ENCODE results near the gene SEPTIN12. TPM values are rescaled to one million over a fixed set of nuclear protein-coding genes. Genes with fewer than 3 reads are reported as not detected.

The SEPTIN12 gene
- total and polyA plus RNA-seq, 2 experiments from 2014 or later, result not detected

DNA sequence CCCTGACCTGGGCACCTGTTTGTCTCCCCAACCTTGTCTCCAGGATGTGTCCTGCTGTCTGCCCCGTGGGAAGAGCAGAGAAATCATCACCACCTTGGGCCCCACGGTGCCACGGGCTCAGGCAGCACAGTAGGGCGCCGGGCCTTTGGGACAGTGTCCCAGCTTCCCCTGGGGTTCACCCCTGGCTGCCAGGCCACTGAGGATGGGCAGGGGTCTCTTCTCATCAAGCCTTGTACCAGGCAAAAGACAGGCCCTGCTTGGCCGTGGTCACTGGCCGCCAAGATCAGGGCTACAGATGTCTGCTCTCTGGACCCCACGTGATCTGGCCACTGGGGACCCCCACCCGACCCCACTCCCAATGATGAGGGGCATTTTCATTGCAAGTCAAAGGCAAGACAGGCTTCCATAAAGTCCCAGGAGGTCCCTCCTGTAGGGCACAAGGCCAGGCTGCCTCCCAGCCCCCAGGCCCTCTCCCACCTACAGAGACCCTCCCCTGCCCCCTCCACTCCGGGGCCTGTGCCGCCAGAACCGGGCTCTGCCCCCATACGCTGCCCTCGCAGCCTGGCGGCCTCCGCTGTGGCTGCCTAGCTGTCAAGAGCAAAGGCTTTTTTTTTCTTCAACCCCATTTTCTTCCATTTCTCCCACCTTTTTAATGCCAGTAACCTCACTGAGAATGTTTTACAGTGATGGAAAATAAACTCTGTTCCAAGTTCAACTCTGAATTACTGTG lies 39.3 kb downstream of the SEPTIN12 start:
- Histone ChIP-seq H2AFZ (no peak overlapping the region), H3K9me2 (replicated peaks; ENCODE audit: insufficient read depth) (no peaks in the 10 kb centered on the region), H3K27ac (no peak overlapping the region), H4K20me1 (ENCODE audit: insufficient read depth, poor library complexity, severe bottlenecking) (no peaks in the 10 kb centered on the region), H3K4me1 (ENCODE audit: insufficient read depth) (no peaks in the 10 kb centered on the region), H3K4me2 (no peak overlapping the region), H3K79me2 (no peaks in the 10 kb centered on the region), H3K27me3 (no peaks in the 10 kb centered on the region), H3K36me3 (replicated peaks; ENCODE audit: insufficient read depth, low read depth) (no peaks in the 10 kb centered on the region), H3K4me3 (no peak overlapping the region), H3K9me3 (ENCODE audit: low read depth) (no peaks in the 10 kb centered on the region)
- 95% methylated on average over 16 of the region's 16 CpGs for WGBS (ENCODE audit: low lambda C conversion rate, missing lambda C conversion rate)
- no peak for DNase-seq (ENCODE audit: low spot score)
- TF ChIP-seq EZH2phosphoT487 (IDR thresholded peaks at IDR 0.05; ENCODE audit: low read depth, severe bottlenecking, unreplicated experiment), result no peak
- TF ChIP-seq EZH2 (IDR thresholded peaks at IDR 0.05; ENCODE audit: borderline replicate concordance), result no peak
- TF ChIP-seq, protein P1, sequence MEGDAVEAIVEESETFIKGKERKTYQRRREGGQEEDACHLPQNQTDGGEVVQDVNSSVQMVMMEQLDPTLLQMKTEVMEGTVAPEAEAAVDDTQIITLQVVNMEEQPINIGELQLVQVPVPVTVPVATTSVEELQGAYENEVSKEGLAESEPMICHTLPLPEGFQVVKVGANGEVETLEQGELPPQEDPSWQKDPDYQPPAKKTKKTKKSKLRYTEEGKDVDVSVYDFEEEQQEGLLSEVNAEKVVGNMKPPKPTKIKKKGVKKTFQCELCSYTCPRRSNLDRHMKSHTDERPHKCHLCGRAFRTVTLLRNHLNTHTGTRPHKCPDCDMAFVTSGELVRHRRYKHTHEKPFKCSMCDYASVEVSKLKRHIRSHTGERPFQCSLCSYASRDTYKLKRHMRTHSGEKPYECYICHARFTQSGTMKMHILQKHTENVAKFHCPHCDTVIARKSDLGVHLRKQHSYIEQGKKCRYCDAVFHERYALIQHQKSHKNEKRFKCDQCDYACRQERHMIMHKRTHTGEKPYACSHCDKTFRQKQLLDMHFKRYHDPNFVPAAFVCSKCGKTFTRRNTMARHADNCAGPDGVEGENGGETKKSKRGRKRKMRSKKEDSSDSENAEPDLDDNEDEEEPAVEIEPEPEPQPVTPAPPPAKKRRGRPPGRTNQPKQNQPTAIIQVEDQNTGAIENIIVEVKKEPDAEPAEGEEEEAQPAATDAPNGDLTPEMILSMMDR (IDR thresholded peaks at IDR 0.05; ENCODE audit: poor library complexity), result no peak

DNA sequence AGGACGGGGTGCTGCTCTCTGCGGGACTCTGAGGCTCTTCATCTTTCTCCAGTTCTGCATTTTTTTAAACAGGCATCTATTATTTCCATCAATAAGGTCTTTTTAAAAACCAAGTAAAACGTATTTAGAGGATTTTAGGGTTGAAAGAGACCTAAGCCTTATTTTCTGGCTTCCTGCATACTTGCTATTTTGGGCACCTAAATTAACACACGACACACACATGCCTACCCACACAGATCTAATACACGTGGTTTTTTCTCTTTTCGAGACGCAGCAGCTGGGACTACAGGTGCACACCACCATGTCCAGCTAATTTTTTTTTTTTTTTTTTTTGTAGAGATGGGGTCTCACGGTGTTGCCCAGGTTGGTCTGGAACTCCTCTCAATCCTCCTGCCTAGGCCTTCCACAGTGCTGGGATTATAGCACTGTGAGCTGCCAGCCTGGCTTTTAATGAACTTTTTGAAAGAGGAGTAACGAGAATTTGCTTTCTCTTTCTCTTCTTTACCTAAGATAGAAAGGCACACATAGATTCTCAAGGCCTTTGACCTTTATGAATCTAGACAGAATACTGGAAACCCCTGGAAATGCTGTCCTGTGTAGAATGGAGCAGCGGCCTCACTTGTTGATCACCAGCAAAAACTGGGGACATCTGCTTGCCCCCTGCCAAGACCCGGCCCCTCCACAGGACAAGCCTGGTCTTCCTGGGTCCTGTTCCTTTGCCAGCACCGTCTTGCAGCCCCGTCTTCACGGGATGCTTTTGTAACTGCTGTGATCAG lies 40.1 kb downstream of the SEPTIN12 start:
- Histone ChIP-seq H4K20me1 (ENCODE audit: insufficient read depth, poor library complexity, severe bottlenecking) (no peaks in the 10 kb centered on the region), H3K36me3 (replicated peaks; ENCODE audit: insufficient read depth, low read depth) (no peaks in the 10 kb centered on the region), H2AFZ (no peak overlapping the region), H3K4me3 (no peak overlapping the region), H3K4me2 (no peak overlapping the region), H3K79me2 (no peaks in the 10 kb centered on the region), H3K9me3 (ENCODE audit: low read depth) (no peaks in the 10 kb centered on the region), H3K4me1 (ENCODE audit: insufficient read depth) (no peaks in the 10 kb centered on the region), H3K27ac (no peak overlapping the region), H3K9me2 (replicated peaks; ENCODE audit: insufficient read depth) (no peaks in the 10 kb centered on the region), H3K27me3 (no peaks in the 10 kb centered on the region)
- 94% methylated on average over 14 of the region's 14 CpGs for WGBS (ENCODE audit: low lambda C conversion rate, missing lambda C conversion rate)
- TF ChIP-seq, protein P1 (IDR thresholded peaks at IDR 0.05; ENCODE audit: poor library complexity), result no peak
- TF ChIP-seq EZH2phosphoT487 (IDR thresholded peaks at IDR 0.05; ENCODE audit: low read depth, severe bottlenecking, unreplicated experiment), result no peak
- no peak for TF ChIP-seq EZH2 (IDR thresholded peaks at IDR 0.05; ENCODE audit: borderline replicate concordance)
- DNase-seq (ENCODE audit: low spot score), result no peak

DNA sequence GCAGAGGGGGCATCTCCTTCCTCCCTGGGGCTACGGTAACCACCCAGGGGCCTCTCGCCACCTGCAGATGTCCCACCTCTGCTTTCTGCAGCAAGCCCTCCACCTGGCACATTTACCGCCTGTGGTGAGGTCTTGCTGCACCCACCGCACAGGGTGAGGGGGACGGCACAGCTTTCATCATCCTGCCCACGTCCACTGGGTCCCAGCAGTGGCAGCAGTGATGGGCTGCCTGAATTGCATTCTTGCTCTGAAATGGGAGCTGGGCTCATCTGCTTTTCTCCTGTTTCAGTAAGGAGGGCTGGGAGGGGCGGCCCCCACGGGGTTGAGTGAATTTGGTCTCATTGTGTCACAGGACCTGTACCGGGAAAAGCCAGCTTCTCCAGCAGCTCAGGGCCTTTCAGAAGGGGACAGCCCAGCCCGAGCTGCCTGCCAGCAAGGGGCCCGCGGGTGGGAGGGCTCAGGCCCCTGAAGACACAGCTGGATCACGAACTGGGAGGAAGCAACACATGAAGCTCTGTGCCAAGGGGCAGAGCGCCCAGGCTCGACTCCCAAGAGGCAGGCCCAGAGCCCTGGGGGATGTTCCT lies 41.1 kb downstream of the SEPTIN12 start:
- no peaks in the 10 kb centered on the region for H4K20me1 ChIP-seq (ENCODE audit: insufficient read depth, poor library complexity, severe bottlenecking)
- 72% methylated on average over 15 of the region's 15 CpGs for WGBS (ENCODE audit: low lambda C conversion rate, missing lambda C conversion rate)

More for the DNA sequence above, 41.1 kb downstream of the SEPTIN12 start:
- no peaks in the 10 kb centered on the region for H3K27me3 ChIP-seq
- TF ChIP-seq EZH2 (IDR thresholded peaks at IDR 0.05; ENCODE audit: borderline replicate concordance) (no peak), EZH2phosphoT487 (IDR thresholded peaks at IDR 0.05; ENCODE audit: low read depth, severe bottlenecking, unreplicated experiment) (no peak)
- TF ChIP-seq, protein P1 (IDR thresholded peaks at IDR 0.05; ENCODE audit: poor library complexity), result no peak
- no peak for DNase-seq (ENCODE audit: low spot score)
- H3K4me3 ChIP-seq, result no peak overlapping the region
- no peaks in the 10 kb centered on the region for H3K9me3 ChIP-seq (ENCODE audit: low read depth)
- H3K79me2 ChIP-seq, result no peaks in the 10 kb centered on the region
- H3K4me2 ChIP-seq, result no peak overlapping the region
- no peaks in the 10 kb centered on the region for H3K4me1 ChIP-seq (ENCODE audit: insufficient read depth)
- H3K9me2 ChIP-seq (replicated peaks; ENCODE audit: insufficient read depth), result no peaks in the 10 kb centered on the region
- H2AFZ ChIP-seq, result no peak overlapping the region
- no peaks in the 10 kb centered on the region for H3K36me3 ChIP-seq (replicated peaks; ENCODE audit: insufficient read depth, low read depth)
- H3K27ac ChIP-seq, result no peak overlapping the region

Data from hepatocyte (in vitro differentiated cells).